A673 (cell line): ENCODE results near the gene LEFTY2. TPM values are rescaled to one million over a fixed set of nuclear protein-coding genes. Genes with fewer than 3 reads are reported as not detected.

Source experiments
- BruUV-seq: library from RNA; stranded (reverse); fragments of 400-500 nt; replicated peaks from 2 replicates; lab custom pipeline; 2021; lab: Mats Ljungman, UMichigan
- CTCF ChIA-PET: fragments of 300-600 bp; sonication (Branson Sonifier 250); formaldehyde crosslinking; loops from one replicate; lab custom pipeline; 2022; ENCODE audit warnings: antibody characterized with exemption; lab: Charles Lee
- POLR2A ChIA-PET: fragments of 300-600 bp; sonication (Branson Sonifier 250); formaldehyde crosslinking; loops from one replicate; lab custom pipeline; 2022; ENCODE audit warnings: antibody characterized with exemption; ENCODE audit not compliant: low non-redundant PET; lab: Charles Lee
- DNase-seq: peaks from one replicate; pipeline ENCODE4 v3.0.0-alpha.2; 2015; ENCODE audit warnings: low spot score
- H3K27ac ChIP-seq: fragments of 200-600 bp; sonication (generic); 2 replicates; pipeline ENCODE4 v1.5.1; 2016; ENCODE audit warnings: mixed run types, low read depth, mild to moderate bottlenecking, mixed read lengths, antibody characterized with exemption, low read length; ENCODE audit not compliant: poor library complexity, severe bottlenecking
- H3K27me3 ChIP-seq: fragments of 200-600 bp; sonication (generic); replicated peaks from 2 replicates; pipeline ENCODE4 v1.6.1; 2017; ENCODE audit warnings: mixed run types, low read depth, mild to moderate bottlenecking, mixed read lengths, antibody characterized with exemption, low read length; ENCODE audit not compliant: insufficient read depth, poor library complexity
- H3K36me3 ChIP-seq: fragments of 200-600 bp; sonication (generic); 2 replicates; pipeline ENCODE4 v1.6.1; 2016; ENCODE audit warnings: mixed run types, mild to moderate bottlenecking, mixed read lengths, antibody characterized with exemption, low read length; ENCODE audit not compliant: insufficient read depth, poor library complexity, severe bottlenecking
- H3K4me1 ChIP-seq: fragments of 200-600 bp; sonication (generic); 2 replicates; pipeline ENCODE4 v1.6.1; 2017; ENCODE audit warnings: mixed run types, mild to moderate bottlenecking, mixed read lengths, antibody characterized with exemption, low read length; ENCODE audit not compliant: insufficient read depth, poor library complexity, severe bottlenecking
- H3K4me3 ChIP-seq: fragments of 200-600 bp; sonication (generic); 2 replicates; pipeline ENCODE4 v1.5.1; 2016; ENCODE audit warnings: low read depth, mixed run types, mild to moderate bottlenecking, mixed read lengths, low read length; ENCODE audit not compliant: poor library complexity, severe bottlenecking
- H3K9me3 ChIP-seq: fragments of 200-600 bp; sonication (generic); 2 replicates; pipeline ENCODE4 v1.6.1; 2016; ENCODE audit warnings: mixed run types, low read depth, mild to moderate bottlenecking, mixed read lengths, antibody characterized with exemption, low read length; ENCODE audit not compliant: poor library complexity, severe bottlenecking
- EZH2 ChIP-seq: fragments of 200-600 bp; sonication (generic); IDR thresholded peaks from 2 replicates; pipeline ENCODE4 v1.6.1; 2017; ENCODE audit warnings: borderline replicate concordance, low read depth, mild to moderate bottlenecking, mixed read lengths, antibody characterized with exemption, low read length; ENCODE audit not compliant: poor library complexity, severe bottlenecking
- intact Hi-C: fragments of 100-400 bp; cut with micrococcal nuclease; formaldehyde crosslinking; loops from one replicate; pipeline ENCODE4 v1.10.0; 2022; ENCODE audit not compliant: unreplicated experiment
- total RNA-seq: library from RNA; stranded (reverse); gene quantifications from 2 replicates; pipeline ENCODE4 v1.2.3, GENCODE V29; 2021
- TF ChIP-seq, protein P1 (sequence below): fragments of 300-800, 200-600 bp; sonication (generic); conservative IDR thresholded peaks from 2 replicates; pipeline ENCODE4 v1.5.1; 2017; ENCODE audit warnings: low read depth, mild to moderate bottlenecking, antibody characterized with exemption, low read length, moderate library complexity, mixed read lengths

The LEFTY2 gene
- total RNA-seq, 1 experiment from 2014 or later: not detected

DNA sequence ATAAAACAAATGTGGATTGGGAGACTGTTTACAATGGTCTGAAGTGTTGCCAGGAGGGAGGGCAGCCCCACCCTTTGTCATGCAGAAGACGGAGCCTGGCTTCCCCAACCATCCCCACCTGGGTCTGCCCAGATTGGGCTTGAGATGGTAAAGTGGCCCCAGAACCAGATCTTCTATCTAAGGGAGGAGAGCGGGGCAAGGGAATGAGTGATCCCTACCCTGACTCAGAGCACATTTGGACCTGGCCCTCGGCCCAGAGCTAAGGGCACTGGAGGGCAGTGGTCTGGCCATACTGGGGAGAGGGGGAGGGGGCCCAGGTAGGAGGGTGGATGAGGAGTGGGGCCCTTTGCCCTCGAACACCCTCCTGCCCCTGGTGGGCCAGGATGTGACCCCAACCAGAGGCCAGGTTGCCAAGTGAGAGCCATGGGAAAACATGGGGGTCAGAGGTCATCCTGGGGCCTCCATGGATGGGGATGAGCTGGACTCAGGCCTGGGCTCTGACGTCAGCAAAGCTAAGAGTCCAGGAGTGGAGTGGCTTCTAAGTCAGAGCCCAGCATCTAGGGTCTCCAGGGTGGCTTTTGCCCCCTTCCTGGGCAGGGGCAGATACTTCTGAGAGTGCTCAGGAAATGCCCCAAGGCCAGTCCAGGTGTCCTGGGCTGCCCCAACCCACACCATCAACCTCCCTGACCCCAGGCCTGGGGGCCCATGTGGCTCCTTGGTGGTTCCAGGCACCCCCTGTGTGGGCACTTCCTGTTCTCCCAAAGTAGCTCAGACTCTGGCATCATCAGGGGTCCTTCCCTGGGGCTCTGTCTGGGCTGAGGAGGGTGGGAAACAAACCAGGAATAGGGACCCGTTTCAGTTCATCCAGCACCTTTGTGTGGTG lies 50.4 kb downstream of the LEFTY2 start:
- H3K36me3 ChIP-seq: no peaks in the 10 kb centered on the region
- no peak overlapping the region for H3K4me3 ChIP-seq
- no TSS peak for BruUV-seq
- H3K9me3 ChIP-seq: no peaks in the 10 kb centered on the region
- no peak for DNase-seq
- POLR2A ChIA-PET: no interaction called here
- no peaks in the 10 kb centered on the region for H3K27me3 ChIP-seq
- no peaks in the 10 kb centered on the region for H3K4me1 ChIP-seq
- CTCF ChIA-PET: no interaction called here
- intact Hi-C loops: no loop called here
- H3K27ac ChIP-seq: no peak overlapping the region
- TF ChIP-seq, protein P1, sequence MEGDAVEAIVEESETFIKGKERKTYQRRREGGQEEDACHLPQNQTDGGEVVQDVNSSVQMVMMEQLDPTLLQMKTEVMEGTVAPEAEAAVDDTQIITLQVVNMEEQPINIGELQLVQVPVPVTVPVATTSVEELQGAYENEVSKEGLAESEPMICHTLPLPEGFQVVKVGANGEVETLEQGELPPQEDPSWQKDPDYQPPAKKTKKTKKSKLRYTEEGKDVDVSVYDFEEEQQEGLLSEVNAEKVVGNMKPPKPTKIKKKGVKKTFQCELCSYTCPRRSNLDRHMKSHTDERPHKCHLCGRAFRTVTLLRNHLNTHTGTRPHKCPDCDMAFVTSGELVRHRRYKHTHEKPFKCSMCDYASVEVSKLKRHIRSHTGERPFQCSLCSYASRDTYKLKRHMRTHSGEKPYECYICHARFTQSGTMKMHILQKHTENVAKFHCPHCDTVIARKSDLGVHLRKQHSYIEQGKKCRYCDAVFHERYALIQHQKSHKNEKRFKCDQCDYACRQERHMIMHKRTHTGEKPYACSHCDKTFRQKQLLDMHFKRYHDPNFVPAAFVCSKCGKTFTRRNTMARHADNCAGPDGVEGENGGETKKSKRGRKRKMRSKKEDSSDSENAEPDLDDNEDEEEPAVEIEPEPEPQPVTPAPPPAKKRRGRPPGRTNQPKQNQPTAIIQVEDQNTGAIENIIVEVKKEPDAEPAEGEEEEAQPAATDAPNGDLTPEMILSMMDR: no peak
- no peak for TF ChIP-seq EZH2

DNA sequence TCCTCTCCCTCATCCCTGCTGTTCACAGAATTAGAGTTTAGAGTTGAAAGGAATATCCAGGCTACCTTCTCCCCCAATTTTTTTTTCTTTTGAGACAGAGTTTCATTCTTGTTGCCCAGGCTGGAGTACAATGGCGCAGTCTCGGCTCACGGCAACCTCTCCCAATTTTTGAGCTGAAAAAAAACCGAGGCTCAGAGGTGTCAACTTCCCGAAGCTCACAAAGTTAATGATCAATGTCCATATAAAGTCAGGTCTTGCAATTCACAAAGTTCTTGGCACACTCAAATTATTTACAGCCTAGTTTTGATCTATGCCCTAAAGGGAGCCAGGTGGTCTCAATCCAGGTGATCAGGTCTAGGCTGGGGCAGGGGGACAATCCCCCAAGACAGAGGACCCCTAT lies 51.3 kb downstream of the LEFTY2 start:
- no peak for DNase-seq
- no TSS peak for BruUV-seq
- intact Hi-C loops: no loop called here
- TF ChIP-seq, protein P1: no peak
- TF ChIP-seq EZH2: no peak
- POLR2A ChIA-PET: no interaction called here
- H3K36me3 ChIP-seq: no peaks in the 10 kb centered on the region
- CTCF ChIA-PET: no interaction called here
- H3K4me1 ChIP-seq: no peaks in the 10 kb centered on the region
- H3K9me3 ChIP-seq: no peaks in the 10 kb centered on the region
- H3K4me3 ChIP-seq: no peak overlapping the region
- no peak overlapping the region for H3K27ac ChIP-seq
- no peaks in the 10 kb centered on the region for H3K27me3 ChIP-seq

DNA sequence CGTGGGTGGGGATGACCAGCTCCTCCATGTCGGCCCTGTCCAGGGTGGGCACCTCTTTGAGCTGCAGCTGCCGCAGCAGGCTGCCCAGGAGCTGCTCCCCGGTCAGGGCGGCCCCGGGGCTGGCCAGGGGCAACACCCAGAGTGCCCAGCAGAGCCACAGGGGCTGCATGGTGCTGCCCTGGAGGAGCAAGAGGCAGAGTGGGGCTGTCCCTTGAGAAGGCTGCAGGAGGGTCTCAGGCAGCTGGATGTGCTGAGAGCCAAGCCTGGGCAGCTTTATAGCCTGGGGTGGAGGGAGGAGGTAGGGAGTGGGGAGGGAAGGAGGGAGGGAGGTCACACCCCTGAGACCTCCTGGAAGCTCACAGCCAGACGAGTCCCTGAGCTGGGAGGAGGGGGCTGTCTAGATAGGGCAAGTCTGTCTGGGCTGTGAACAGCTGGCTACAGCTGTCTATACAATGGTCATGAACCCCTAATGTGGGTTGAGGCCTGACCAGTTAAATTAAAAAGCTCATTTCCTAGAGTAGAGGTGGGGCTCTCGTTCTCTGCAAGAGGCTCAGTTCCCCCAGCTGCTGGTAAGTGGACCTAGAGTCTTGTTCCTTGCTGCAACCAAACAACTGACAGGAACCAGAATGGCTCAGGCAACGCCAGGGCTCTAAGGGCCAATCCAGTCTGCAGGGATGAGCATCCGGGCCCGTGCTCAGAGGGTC lies 52.0 kb downstream of the LEFTY2 start, which contains the start of gene LEFTY1:
Gene LEFTY1, minus strand, starts transcription at position 249 of the 704 bp plus-strand sequence. Its CDS starts 80 bp downstream, at position 169.
- Histone ChIP-seq H3K27me3 (no peaks in the 10 kb centered on the region), H3K36me3 (no peaks in the 10 kb centered on the region), H3K4me3 (no peak within 1 kb of the TSS), H3K4me1 (no peaks in the 10 kb centered on the region), H3K27ac (no peak within 1 kb of the TSS), H3K9me3 (no peaks in the 10 kb centered on the region)
- no peak for TF ChIP-seq EZH2
- TF ChIP-seq, protein P1: no peak
- intact Hi-C loops: no loop called here
- no TSS peak for BruUV-seq
- CTCF ChIA-PET: no interaction called here
- POLR2A ChIA-PET: no interaction called here
- DNase-seq: no peak
